Measurements from ENCODE around the gene NOP9.
"Not testable (repeated sequence)": the region's sequence is repeated elsewhere in the genome, so short reads cannot be mapped to it uniquely, and the experiment has no call there.

NOP9 gene

GRCh38 chr14:24353559-24354481 is 54.2 kb downstream of the NOP9 start:
- DNase-seq: peak in 2 of 4 experiments; percentile 57 to 63

- not testable (repeated sequence) for DNase-seq
Observed at GRCh38 chr14:24354482-24354825, 54.8 kb downstream of the NOP9 start.

GRCh38 chr14:24355009-24355408 is 55.4 kb downstream of the NOP9 start:
- DNase-seq: no peak

GRCh38 chr14:24356208-24356607 is 56.6 kb downstream of the NOP9 start:
- DNase-seq: no peak

All from suppressor macrophage (primary cell).